ENCODE results near the gene SH3BGRL3.

The SH3BGRL3 gene

GRCh38 chr1:26282401-26282918 lies 2.6 kb downstream of the SH3BGRL3 start:
- no peak for DNase-seq (ENCODE audit: low read depth)
- no peak overlapping the region for H3K4me3 ChIP-seq (replicated peaks; ENCODE audit: low read depth, low read length)
- no peak for TF ChIP-seq CTCF (IDR thresholded peaks at IDR 0.05; ENCODE audit: low read length, missing control alignments)

GRCh38 chr1:26283279-26283853 lies 3.5 kb downstream of the SH3BGRL3 start:
- no peak for DNase-seq (ENCODE audit: low read depth)
- H3K4me3 ChIP-seq (replicated peaks; ENCODE audit: low read depth, low read length) = no peak overlapping the region
- no peak for TF ChIP-seq CTCF (IDR thresholded peaks at IDR 0.05; ENCODE audit: low read length, missing control alignments)

- TF ChIP-seq CTCF (IDR thresholded peaks at IDR 0.05; ENCODE audit: low read length, missing control alignments) = no peak
- no peak for DNase-seq (ENCODE audit: low read depth)
- no peak overlapping the region for H3K4me3 ChIP-seq (replicated peaks; ENCODE audit: low read depth, low read length)
These were observed 4.1 kb downstream of the SH3BGRL3 start for GRCh38 chr1:26283871-26284596.

GRCh38 chr1:26284597-26285347 lies 4.9 kb downstream of the SH3BGRL3 start:
- H3K4me3 ChIP-seq (replicated peaks; ENCODE audit: low read depth, low read length) = no peak overlapping the region
- DNase-seq (ENCODE audit: low read depth) = peak; percentile 90
- peak; percentile 73 for TF ChIP-seq CTCF (IDR thresholded peaks at IDR 0.05; ENCODE audit: low read length, missing control alignments)

GRCh38 chr1:26285366-26286063 lies 5.6 kb downstream of the SH3BGRL3 start:
- no peak overlapping the region for H3K4me3 ChIP-seq (replicated peaks; ENCODE audit: low read depth, low read length)
- DNase-seq (ENCODE audit: low read depth) = no peak
- peak; percentile 30 for TF ChIP-seq CTCF (IDR thresholded peaks at IDR 0.05; ENCODE audit: low read length, missing control alignments)

GRCh38 chr1:26286064-26286416 lies 6.2 kb downstream of the SH3BGRL3 start:
- no peak for DNase-seq (ENCODE audit: low read depth)
- no peak overlapping the region for H3K4me3 ChIP-seq (replicated peaks; ENCODE audit: low read depth, low read length)
- TF ChIP-seq CTCF (IDR thresholded peaks at IDR 0.05; ENCODE audit: low read length, missing control alignments) = no peak
